22Rv1 (cell line): Measurements from ENCODE around the gene OTUB1.

Experiments used
- ZFX ChIP-seq: fragments of 450-650 bp; IDR thresholded peaks from 2 replicates; pipeline ENCODE4 v1.6.1; 2017; ENCODE audit warnings: antibody characterized with exemption, borderline replicate concordance
- TF ChIP-seq, protein P1 (sequence below): fragments of 450-650 bp; IDR thresholded peaks from 2 replicates; pipeline ENCODE4 v1.5.1; 2017; ENCODE audit warnings: mild to moderate bottlenecking

DNA sequence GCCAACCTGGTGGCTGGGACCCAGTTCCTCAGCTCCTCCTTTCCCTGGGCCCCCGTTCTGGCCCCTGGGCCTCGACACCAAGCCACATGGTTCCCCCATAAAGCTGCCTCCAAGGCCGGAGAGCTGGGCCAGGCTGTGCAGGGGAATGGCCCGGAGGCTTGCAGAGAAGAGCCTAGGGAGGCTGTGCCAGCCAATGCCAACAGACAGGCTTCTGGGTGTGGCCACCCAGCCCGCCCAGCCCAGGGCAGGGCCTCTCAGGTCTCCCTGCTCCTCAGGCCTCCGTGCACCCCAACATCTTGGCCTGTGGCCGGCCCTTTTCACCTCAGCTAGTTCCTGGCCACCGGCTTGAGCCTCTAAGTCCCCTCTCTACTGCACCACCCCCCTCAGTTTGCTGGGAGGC, 32.1 kb downstream of the OTUB1 start:
- TF ChIP-seq, protein P1, sequence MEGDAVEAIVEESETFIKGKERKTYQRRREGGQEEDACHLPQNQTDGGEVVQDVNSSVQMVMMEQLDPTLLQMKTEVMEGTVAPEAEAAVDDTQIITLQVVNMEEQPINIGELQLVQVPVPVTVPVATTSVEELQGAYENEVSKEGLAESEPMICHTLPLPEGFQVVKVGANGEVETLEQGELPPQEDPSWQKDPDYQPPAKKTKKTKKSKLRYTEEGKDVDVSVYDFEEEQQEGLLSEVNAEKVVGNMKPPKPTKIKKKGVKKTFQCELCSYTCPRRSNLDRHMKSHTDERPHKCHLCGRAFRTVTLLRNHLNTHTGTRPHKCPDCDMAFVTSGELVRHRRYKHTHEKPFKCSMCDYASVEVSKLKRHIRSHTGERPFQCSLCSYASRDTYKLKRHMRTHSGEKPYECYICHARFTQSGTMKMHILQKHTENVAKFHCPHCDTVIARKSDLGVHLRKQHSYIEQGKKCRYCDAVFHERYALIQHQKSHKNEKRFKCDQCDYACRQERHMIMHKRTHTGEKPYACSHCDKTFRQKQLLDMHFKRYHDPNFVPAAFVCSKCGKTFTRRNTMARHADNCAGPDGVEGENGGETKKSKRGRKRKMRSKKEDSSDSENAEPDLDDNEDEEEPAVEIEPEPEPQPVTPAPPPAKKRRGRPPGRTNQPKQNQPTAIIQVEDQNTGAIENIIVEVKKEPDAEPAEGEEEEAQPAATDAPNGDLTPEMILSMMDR: no peak
- TF ChIP-seq ZFX: no peak
